ENCODE data around the gene NFKB2.

NFKB2 gene

GRCh38 chr10:102403115-102403514 lies 7.6 kb downstream of the NFKB2 start:
- TF ChIP-seq USF1 (IDR thresholded peaks at IDR 0.05) = no peak
- no peak for TF ChIP-seq REST (IDR thresholded peaks at IDR 0.05; ENCODE audit: low read depth)
- no peak for TF ChIP-seq TCF12 (IDR thresholded peaks at IDR 0.05; ENCODE audit: low read depth)
- no peak for TF ChIP-seq CEBPB (IDR thresholded peaks at IDR 0.05)
- no peak for TF ChIP-seq EGR1 (IDR thresholded peaks at IDR 0.05)
- TF ChIP-seq TEAD4 (IDR thresholded peaks at IDR 0.05) = no peak
- no peak for TF ChIP-seq FOXM1 (IDR thresholded peaks at IDR 0.05; ENCODE audit: borderline replicate concordance, low read depth)
- no peak for TF ChIP-seq NFIC (IDR thresholded peaks at IDR 0.05)
- TF ChIP-seq ZBTB7A (IDR thresholded peaks at IDR 0.05; ENCODE audit: low read depth) = no peak
- TF ChIP-seq CREB1 (IDR thresholded peaks at IDR 0.05; ENCODE audit: low read depth) = no peak

- TF ChIP-seq REST (IDR thresholded peaks at IDR 0.05; ENCODE audit: low read depth) = no peak
- no peak for TF ChIP-seq CEBPB (IDR thresholded peaks at IDR 0.05)
- no peak for TF ChIP-seq TAF1 (IDR thresholded peaks at IDR 0.05; ENCODE audit: low read depth)
- TF ChIP-seq MAX (IDR thresholded peaks at IDR 0.05) = no peak
- TF ChIP-seq NFIC (IDR thresholded peaks at IDR 0.05) = no peak
- no peak for TF ChIP-seq TEAD4 (IDR thresholded peaks at IDR 0.05)
- TF ChIP-seq EP300 (IDR thresholded peaks at IDR 0.05; ENCODE audit: borderline replicate concordance) = no peak
- TF ChIP-seq TCF12 (IDR thresholded peaks at IDR 0.05; ENCODE audit: low read depth) = no peak
- TF ChIP-seq ZBTB7A (IDR thresholded peaks at IDR 0.05; ENCODE audit: low read depth) = no peak
- TF ChIP-seq RAD21 (IDR thresholded peaks at IDR 0.05; ENCODE audit: low read depth) = no peak
- TF ChIP-seq EGR1 (IDR thresholded peaks at IDR 0.05) = no peak
- TF ChIP-seq YY1 (IDR thresholded peaks at IDR 0.05; ENCODE audit: low read depth) = no peak
- TF ChIP-seq USF1 (IDR thresholded peaks at IDR 0.05) = no peak
- TF ChIP-seq CREB1 (IDR thresholded peaks at IDR 0.05; ENCODE audit: low read depth) = no peak
- TF ChIP-seq FOXM1 (IDR thresholded peaks at IDR 0.05; ENCODE audit: borderline replicate concordance, low read depth) = no peak
These were observed 9.0 kb downstream of the NFKB2 start for GRCh38 chr10:102404361-102405107.

GRCh38 chr10:102405108-102405571 lies 9.6 kb downstream of the NFKB2 start:
- TF ChIP-seq TEAD4 (IDR thresholded peaks at IDR 0.05) = no peak

GRCh38 chr10:102405632-102406031 lies 10.1 kb downstream of the NFKB2 start:
- no peak for TF ChIP-seq CREB1 (IDR thresholded peaks at IDR 0.05; ENCODE audit: low read depth)
- no peak for TF ChIP-seq REST (IDR thresholded peaks at IDR 0.05; ENCODE audit: low read depth)
- no peak for TF ChIP-seq MAX (IDR thresholded peaks at IDR 0.05)
- TF ChIP-seq TEAD4 (IDR thresholded peaks at IDR 0.05) = no peak
- no peak for TF ChIP-seq CEBPB (IDR thresholded peaks at IDR 0.05)
- TF ChIP-seq RAD21 (IDR thresholded peaks at IDR 0.05; ENCODE audit: low read depth) = no peak
- TF ChIP-seq TAF1 (IDR thresholded peaks at IDR 0.05; ENCODE audit: low read depth) = no peak
- TF ChIP-seq USF1 (IDR thresholded peaks at IDR 0.05) = no peak
- TF ChIP-seq EGR1 (IDR thresholded peaks at IDR 0.05) = no peak
- TF ChIP-seq ZBTB7A (IDR thresholded peaks at IDR 0.05; ENCODE audit: low read depth) = no peak
- no peak for TF ChIP-seq TCF12 (IDR thresholded peaks at IDR 0.05; ENCODE audit: low read depth)
- TF ChIP-seq FOXM1 (IDR thresholded peaks at IDR 0.05; ENCODE audit: borderline replicate concordance, low read depth) = no peak
- TF ChIP-seq EP300 (IDR thresholded peaks at IDR 0.05; ENCODE audit: borderline replicate concordance) = no peak
- TF ChIP-seq NFIC (IDR thresholded peaks at IDR 0.05) = no peak
- TF ChIP-seq YY1 (IDR thresholded peaks at IDR 0.05; ENCODE audit: low read depth) = no peak

Measured in Ishikawa (cell line).